Endothelial cell of umbilical vein (primary cell): ENCODE data around the gene HOXC12. TPM values are rescaled to one million over a fixed set of nuclear protein-coding genes. Genes with fewer than 3 reads are reported as not detected.

ENCODE experiments used
- BruUV-seq: library from RNA; stranded (reverse); fragments of 400-500 nt; replicated peaks from 2 replicates; lab custom pipeline; 2021; lab: Mats Ljungman, UMichigan
- CTCF ChIA-PET: fragments of 300-600, 350-600 bp; sonication (Branson Sonifier 250); formaldehyde crosslinking; loops from one replicate; lab custom pipeline; 2021; ENCODE audit warnings: antibody characterized with exemption, inconsistent platforms; lab: Charles Lee
- POLR2A ChIA-PET: fragments of 300-600, 350-600 bp; sonication (Branson Sonifier 250); formaldehyde crosslinking; loops from one replicate; lab custom pipeline; 2021; ENCODE audit warnings: antibody characterized with exemption, inconsistent platforms; lab: Charles Lee
- DNase-seq: peaks from one replicate; pipeline ENCODE4 v3.0.0-alpha.2; 2011; ENCODE audit warnings: low read depth, low spot score
- FAIRE-seq: peaks from 2 replicates; lab custom pipeline; 2011; peaks lifted over from hg19 to GRCh38; lab: Jason Lieb, UNC
- H2AFZ ChIP-seq: 2 replicates; pipeline ENCODE4 v1.6.0; 2012; ENCODE audit warnings: low read depth, low read length, control low read depth, inconsistent platforms
- H3K27ac ChIP-seq: 2 replicates; pipeline ENCODE4 v1.5.1; 2011; ENCODE audit warnings: low read depth, mild to moderate bottlenecking, control low read depth, low read length, moderate library complexity; ENCODE audit not compliant: insufficient read depth
- H3K27me3 ChIP-seq, 2 experiments: 2 replicates each; pipeline versions ENCODE4 v1.6.0 to v1.6.1; 2011; ENCODE audit warnings: low read length in 2 of 2, mixed read lengths in 1 of 2; ENCODE audit not compliant: control insufficient read depth in 2 of 2, insufficient read depth in 2 of 2
- H3K36me3 ChIP-seq, 2 experiments: 2 replicates in 1 of 2; 3 replicates in 1 of 2; pipeline ENCODE4 v1.5.1; 2011; ENCODE audit warnings: low read length in 2 of 2, mild to moderate bottlenecking in 1 of 2, moderate library complexity in 1 of 2; ENCODE audit not compliant: control insufficient read depth in 2 of 2, insufficient read depth in 2 of 2; ENCODE audit errors: extremely low read depth in 1 of 2
- H3K4me1 ChIP-seq: 3 replicates; pipeline ENCODE4 v1.5.1; 2011; ENCODE audit warnings: mild to moderate bottlenecking, low read length; ENCODE audit not compliant: control insufficient read depth, insufficient read depth; ENCODE audit errors: extremely low read depth
- H3K4me2 ChIP-seq: 2 replicates; pipeline ENCODE4 v1.6.1; 2011; ENCODE audit warnings: low read length, control low read depth, mixed read lengths; ENCODE audit not compliant: insufficient read depth
- H3K4me3 ChIP-seq, 3 experiments: fragments of 200-600 bp in 1 of 3; sonication (generic), shearing (Covaris generic) in 1 of 3; replicated peaks in 1 of 3; 2 replicates each; pipeline ENCODE4 v1.5.1; 2011 to 2016; ENCODE audit warnings: control low read depth in 3 of 3, low read length in 3 of 3, mild to moderate bottlenecking in 2 of 3, inconsistent platforms in 1 of 3, low read depth in 1 of 3, moderate library complexity in 1 of 3; ENCODE audit not compliant: insufficient read depth in 1 of 3
- H3K79me2 ChIP-seq: 2 replicates; pipeline ENCODE4 v1.6.0; 2012; ENCODE audit warnings: low read length, inconsistent platforms; ENCODE audit not compliant: control insufficient read depth, insufficient read depth
- H3K9ac ChIP-seq: replicated peaks from 2 replicates; pipeline ENCODE3; 2011; ENCODE audit warnings: low read length, control low read depth; ENCODE audit not compliant: insufficient read depth; ENCODE audit errors: extremely low read depth
- H3K9me1 ChIP-seq: replicated peaks from 3 replicates; pipeline ENCODE4 v1.6.0; 2011; ENCODE audit warnings: mild to moderate bottlenecking, low read length; ENCODE audit not compliant: control insufficient read depth, insufficient read depth; ENCODE audit errors: extremely low read depth
- H3K9me3 ChIP-seq: replicated peaks from 2 replicates; pipeline ENCODE4 v1.5.1; 2012; ENCODE audit warnings: low read length, inconsistent platforms; ENCODE audit not compliant: control insufficient read depth, insufficient read depth
- H4K20me1 ChIP-seq: replicated peaks from 2 replicates; pipeline ENCODE3; 2011; ENCODE audit warnings: mild to moderate bottlenecking, low read length; ENCODE audit not compliant: control insufficient read depth, insufficient read depth; ENCODE audit errors: extremely low read depth
- EZH2 ChIP-seq: IDR thresholded peaks from 2 replicates; pipeline ENCODE4 v1.6.1; 2012; ENCODE audit warnings: borderline replicate concordance, low read depth, mild to moderate bottlenecking, moderate library complexity, low read length, inconsistent platforms; ENCODE audit not compliant: severe bottlenecking
- FOS ChIP-seq: IDR thresholded peaks from 2 replicates; pipeline ENCODE4 v1.6.1; 2011; ENCODE audit warnings: mild to moderate bottlenecking, low read length, moderate library complexity, borderline replicate concordance; ENCODE audit not compliant: insufficient read depth
- GATA2 ChIP-seq: IDR thresholded peaks from 2 replicates; pipeline ENCODE4 v1.7.0; 2011; ENCODE audit warnings: low read depth, mild to moderate bottlenecking, moderate library complexity, mixed read lengths, low read length; ENCODE audit not compliant: insufficient read length, insufficient read depth
- JUN ChIP-seq: IDR thresholded peaks from 2 replicates; pipeline ENCODE4 v1.6.1; 2011; ENCODE audit warnings: borderline replicate concordance, low read depth; ENCODE audit not compliant: insufficient read length, insufficient read depth
- MYC ChIP-seq: IDR thresholded peaks from one replicate; pipeline ENCODE4 v1.6.1; 2011; ENCODE audit warnings: mild to moderate bottlenecking, low read depth, low read length
- POLR2A ChIP-seq: IDR thresholded peaks from 2 replicates; pipeline ENCODE4 v1.6.1; 2012; ENCODE audit warnings: low read depth, mild to moderate bottlenecking, control low read depth, low read length
- POLR2AphosphoS5 ChIP-seq: IDR thresholded peaks from 2 replicates; pipeline ENCODE4 v1.6.1; 2012; ENCODE audit warnings: low read depth, mild to moderate bottlenecking, control low read depth, low read length, moderate library complexity; ENCODE audit not compliant: insufficient read depth
- dilution Hi-C: fragments of 300-500 bp; cut with MboI; formaldehyde crosslinking; loops from one replicate; pipeline ENCODE4 v1.15.0; 2019; ENCODE audit warnings: low sequenced_read_pairs; ENCODE audit not compliant: extremely low pct_ligation_motif_present
- intact Hi-C: fragments of 100-400 bp; cut with micrococcal nuclease; formaldehyde crosslinking; loops from one replicate; pipeline ENCODE4 v1.10.0; 2022
- polyA plus RNA-seq, 4 experiments: library from polyadenylated mRNA; depleted of rRNA in 3 of 4; stranded (reverse) in 3 of 4; unstranded in 1 of 4; fragments of >200 nt; gene quantifications; 2 replicates each; pipeline versions ENCODE4 v1.2.1 to v1.2.3, GENCODE V29; 2011 to 2012; ENCODE audit warnings: missing spikeins in 1 of 4
- total RNA-seq: library from RNA; stranded (reverse); gene quantifications from 2 replicates; pipeline ENCODE4 v1.2.3, GENCODE V29; 2021
- TF ChIP-seq, protein P1 (sequence below), 2 donors: IDR thresholded peaks; 1 replicate in 1 of 2; 2 replicates in 1 of 2; pipeline ENCODE4 v1.5.1; 2011; ENCODE audit warnings: low read length in 2 of 2, mild to moderate bottlenecking in 2 of 2, moderate library complexity in 2 of 2, control low read depth in 1 of 2, inconsistent platforms in 1 of 2, low read depth in 1 of 2; ENCODE audit not compliant: insufficient read depth in 1 of 2; ENCODE audit errors: extremely low read depth in 1 of 2
- TF ChIP-seq, protein P2 (sequence below): IDR thresholded peaks from 2 replicates; pipeline ENCODE4 v1.6.1; 2011; ENCODE audit not compliant: insufficient read depth, insufficient read length

The HOXC12 gene
- total and polyA plus RNA-seq, 2 donors (not counting 3 experiments of a cell fraction or from before 2014, with no cell fraction given): not detected

DNA sequence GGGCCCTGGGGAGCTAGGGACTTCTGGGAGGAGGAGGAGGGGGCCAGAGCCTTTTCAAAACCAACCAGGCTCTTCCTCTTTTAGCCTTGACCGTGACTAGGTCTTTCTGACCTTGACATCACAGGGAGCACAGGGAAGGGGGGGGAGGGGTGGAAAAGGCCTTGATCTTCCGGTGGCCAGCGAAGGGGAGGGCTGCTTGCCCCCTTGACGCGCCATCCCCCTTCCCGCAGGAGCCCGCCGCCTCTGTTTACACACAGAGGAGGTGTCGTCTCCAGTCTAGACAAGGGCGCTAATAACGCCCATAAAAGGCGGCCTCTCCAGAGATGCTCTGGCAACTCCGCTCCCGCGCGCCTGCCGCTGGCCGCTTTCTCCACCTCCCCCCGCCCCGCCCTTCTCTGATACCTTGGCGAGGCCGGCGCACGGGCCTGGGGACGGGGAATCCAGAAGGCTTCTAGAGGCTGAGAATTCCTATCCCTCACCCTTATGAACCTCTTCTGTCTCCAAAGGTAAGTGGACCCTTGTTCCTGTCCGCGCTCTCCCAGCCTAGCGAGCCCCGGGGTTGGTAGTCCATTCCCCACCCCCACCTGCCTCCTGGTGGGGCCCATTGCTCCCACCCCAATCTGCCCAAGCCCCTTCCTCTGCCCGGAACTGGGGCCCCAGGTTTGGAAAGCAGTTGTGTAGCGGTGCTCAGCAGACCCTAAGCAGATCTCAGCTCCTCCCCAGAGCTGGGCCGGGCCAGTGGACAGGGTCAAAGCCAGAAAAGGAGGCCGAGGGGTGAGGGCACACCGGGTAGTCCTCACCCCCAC lies 4.9 kb upstream of the HOXC12 start:
- intact Hi-C loops: no loop called here
- H4K20me1 ChIP-seq: no peaks in the 10 kb centered on the region
- CTCF ChIA-PET: no interaction called here

More for the DNA sequence above, 4.9 kb upstream of the HOXC12 start:
- dilution Hi-C loops: no loop called here
- POLR2A ChIA-PET: no interaction called here
- no peak overlapping the region for H3K9ac ChIP-seq
- no peak for TF ChIP-seq JUN
- no peak for TF ChIP-seq GATA2
- TF ChIP-seq POLR2A: no peak
- TF ChIP-seq, protein P1, sequence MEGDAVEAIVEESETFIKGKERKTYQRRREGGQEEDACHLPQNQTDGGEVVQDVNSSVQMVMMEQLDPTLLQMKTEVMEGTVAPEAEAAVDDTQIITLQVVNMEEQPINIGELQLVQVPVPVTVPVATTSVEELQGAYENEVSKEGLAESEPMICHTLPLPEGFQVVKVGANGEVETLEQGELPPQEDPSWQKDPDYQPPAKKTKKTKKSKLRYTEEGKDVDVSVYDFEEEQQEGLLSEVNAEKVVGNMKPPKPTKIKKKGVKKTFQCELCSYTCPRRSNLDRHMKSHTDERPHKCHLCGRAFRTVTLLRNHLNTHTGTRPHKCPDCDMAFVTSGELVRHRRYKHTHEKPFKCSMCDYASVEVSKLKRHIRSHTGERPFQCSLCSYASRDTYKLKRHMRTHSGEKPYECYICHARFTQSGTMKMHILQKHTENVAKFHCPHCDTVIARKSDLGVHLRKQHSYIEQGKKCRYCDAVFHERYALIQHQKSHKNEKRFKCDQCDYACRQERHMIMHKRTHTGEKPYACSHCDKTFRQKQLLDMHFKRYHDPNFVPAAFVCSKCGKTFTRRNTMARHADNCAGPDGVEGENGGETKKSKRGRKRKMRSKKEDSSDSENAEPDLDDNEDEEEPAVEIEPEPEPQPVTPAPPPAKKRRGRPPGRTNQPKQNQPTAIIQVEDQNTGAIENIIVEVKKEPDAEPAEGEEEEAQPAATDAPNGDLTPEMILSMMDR (IDR thresholded peaks at IDR 0.05; ENCODE audit: extremely low read depth in 1 of 2, insufficient read depth in 1 of 2, low read depth in 1 of 2, low read length in 2 of 2): no peak
- TF ChIP-seq FOS: no peak
- no peak for TF ChIP-seq POLR2AphosphoS5
- TF ChIP-seq, protein P2, sequence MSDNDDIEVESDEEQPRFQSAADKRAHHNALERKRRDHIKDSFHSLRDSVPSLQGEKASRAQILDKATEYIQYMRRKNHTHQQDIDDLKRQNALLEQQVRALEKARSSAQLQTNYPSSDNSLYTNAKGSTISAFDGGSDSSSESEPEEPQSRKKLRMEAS: no peak
- no peak for TF ChIP-seq EZH2
- TF ChIP-seq MYC: no peak
- H3K27ac ChIP-seq: no peak overlapping the region
- H2AFZ ChIP-seq: no peak overlapping the region
- H3K4me2 ChIP-seq: no peak overlapping the region
- no peak overlapping the region for H3K4me3 ChIP-seq
- H3K9me1 ChIP-seq: no peaks in the 10 kb centered on the region
- no peaks in the 10 kb centered on the region for H3K36me3 ChIP-seq
- H3K79me2 ChIP-seq: no peaks in the 10 kb centered on the region
- H3K4me1 ChIP-seq: no peaks in the 10 kb centered on the region
- DNase-seq (no peak), FAIRE-seq (no peak)
- BruUV-seq: no TSS peak
- no peaks in the 10 kb centered on the region for H3K9me3 ChIP-seq
- H3K27me3 ChIP-seq: peaks cover 95 to 97% of the 10 kb centered on the region in 2 experiments
